Keratinocyte (primary cell): ENCODE results near the gene ZNF778. TPM values are rescaled to one million over a fixed set of nuclear protein-coding genes. Genes with fewer than 3 reads are reported as not detected.

ENCODE experiments used
- DNase-seq: peaks from one replicate; pipeline ENCODE4 v3.0.0-alpha.2; 2011; ENCODE audit warnings: low read depth, missing footprints, low spot score
- FAIRE-seq: peaks from 2 replicates; lab custom pipeline; 2011; peaks lifted over from hg19 to GRCh38; lab: Jason Lieb, UNC
- H2AFZ ChIP-seq: 2 replicates; pipeline ENCODE4 v1.6.0; 2012; ENCODE audit warnings: low read length, control low read depth, inconsistent platforms; ENCODE audit not compliant: control insufficient read depth
- H3K27ac ChIP-seq: 2 replicates; pipeline ENCODE4 v1.5.1; 2011; ENCODE audit warnings: low read length; ENCODE audit not compliant: control insufficient read depth, insufficient read depth
- H3K27me3 ChIP-seq: 3 replicates; pipeline ENCODE4 v1.6.0; 2011; ENCODE audit warnings: low read length; ENCODE audit not compliant: control insufficient read depth, insufficient read depth; ENCODE audit errors: extremely low read depth
- H3K36me3 ChIP-seq, 2 experiments: 2 replicates in 1 of 2; 3 replicates in 1 of 2; pipeline ENCODE4 v1.5.1; 2011; ENCODE audit warnings: low read length in 2 of 2, mild to moderate bottlenecking in 1 of 2; ENCODE audit not compliant: control insufficient read depth in 2 of 2, insufficient read depth in 2 of 2; ENCODE audit errors: extremely low read depth in 1 of 2
- H3K4me1 ChIP-seq: 3 replicates; pipeline ENCODE4 v1.5.1; 2011; ENCODE audit warnings: low read length; ENCODE audit not compliant: control insufficient read depth, insufficient read depth; ENCODE audit errors: extremely low read depth
- H3K4me2 ChIP-seq: 3 replicates; pipeline ENCODE4 v1.6.0; 2011; ENCODE audit warnings: low read depth, low read length; ENCODE audit not compliant: control insufficient read depth, insufficient read depth; ENCODE audit errors: extremely low read depth
- H3K4me3 ChIP-seq, 3 experiments: fragments of 200-600 bp in 1 of 3; sonication (generic) in 1 of 3; 2 replicates in 2 of 3; 3 replicates in 1 of 3; pipeline ENCODE4 v1.5.1; 2011 to 2016; ENCODE audit warnings: low read length in 3 of 3, mild to moderate bottlenecking in 3 of 3, control low read depth in 2 of 3, inconsistent platforms in 1 of 3, low read depth in 1 of 3, mixed read lengths in 1 of 3, mixed run types in 1 of 3, moderate library complexity in 1 of 3; ENCODE audit not compliant: control insufficient read depth in 2 of 3, insufficient read depth in 2 of 3; ENCODE audit errors: extremely low read depth in 1 of 3
- H3K79me2 ChIP-seq: 2 replicates; pipeline ENCODE4 v1.6.0; 2012; ENCODE audit warnings: low read length; ENCODE audit not compliant: control insufficient read depth, insufficient read depth
- H3K9ac ChIP-seq: 3 replicates; pipeline ENCODE4 v1.6.0; 2011; ENCODE audit warnings: low read length; ENCODE audit not compliant: control insufficient read depth, insufficient read depth; ENCODE audit errors: extremely low read depth
- H3K9me1 ChIP-seq: 3 replicates; pipeline ENCODE4 v1.6.0; 2011; ENCODE audit warnings: low read length; ENCODE audit not compliant: control insufficient read depth, insufficient read depth; ENCODE audit errors: extremely low read depth
- H3K9me3 ChIP-seq: 2 replicates; pipeline ENCODE4 v1.5.1; 2012; ENCODE audit warnings: low read depth, low read length; ENCODE audit not compliant: control insufficient read depth
- H4K20me1 ChIP-seq: 3 replicates; pipeline ENCODE4 v1.6.0; 2011; ENCODE audit warnings: low read length; ENCODE audit not compliant: control insufficient read depth, insufficient read depth; ENCODE audit errors: extremely low read depth
- EZH2 ChIP-seq: IDR thresholded peaks from one replicate; pipeline ENCODE4 v1.6.1; 2012; ENCODE audit warnings: inconsistent platforms, mild to moderate bottlenecking, low read length, moderate library complexity
- dilution Hi-C: fragments of 300-500 bp; cut with MboI; formaldehyde crosslinking; loops from one replicate; pipeline ENCODE4 v1.7.0; 2020; ENCODE audit warnings: low sequenced_read_pairs; ENCODE audit not compliant: extremely low pct_ligation_motif_present
- polyA plus RNA-seq, 5 experiments: library from polyadenylated mRNA; depleted of rRNA in 3 of 5; stranded (reverse) in 3 of 5; stranded (forward) in 1 of 5; unstranded in 1 of 5; fragments of >200 nt; gene quantifications; 1 replicate in 1 of 5; 2 replicates in 3 of 5; 3 replicates in 1 of 5; pipeline versions ENCODE4 v1.2.1 to v1.2.3, GENCODE V29; 2011 to 2012; ENCODE audit warnings: missing spikeins in 2 of 5, low read depth in 1 of 5, low replicate concordance in 1 of 5
- TF ChIP-seq, protein P1 (sequence below), 3 experiments: IDR thresholded peaks in 1 of 3; conservative IDR thresholded peaks in 1 of 3; optimal IDR thresholded peaks in 1 of 3; 2 replicates in 2 of 3; 3 replicates in 1 of 3; pipeline versions ENCODE3 to v1.5.1; 2011; ENCODE audit warnings: low read length in 3 of 3, mild to moderate bottlenecking in 3 of 3, moderate library complexity in 2 of 3, control low read depth in 1 of 3, inconsistent platforms in 1 of 3; ENCODE audit not compliant: insufficient read depth in 2 of 3; ENCODE audit errors: extremely low read depth in 1 of 3

ZNF778 gene
- polyA plus RNA-seq, 1 donor (not counting 4 experiments of a cell fraction or from before 2014, with no cell fraction given) = 6.2 TPM

DNA sequence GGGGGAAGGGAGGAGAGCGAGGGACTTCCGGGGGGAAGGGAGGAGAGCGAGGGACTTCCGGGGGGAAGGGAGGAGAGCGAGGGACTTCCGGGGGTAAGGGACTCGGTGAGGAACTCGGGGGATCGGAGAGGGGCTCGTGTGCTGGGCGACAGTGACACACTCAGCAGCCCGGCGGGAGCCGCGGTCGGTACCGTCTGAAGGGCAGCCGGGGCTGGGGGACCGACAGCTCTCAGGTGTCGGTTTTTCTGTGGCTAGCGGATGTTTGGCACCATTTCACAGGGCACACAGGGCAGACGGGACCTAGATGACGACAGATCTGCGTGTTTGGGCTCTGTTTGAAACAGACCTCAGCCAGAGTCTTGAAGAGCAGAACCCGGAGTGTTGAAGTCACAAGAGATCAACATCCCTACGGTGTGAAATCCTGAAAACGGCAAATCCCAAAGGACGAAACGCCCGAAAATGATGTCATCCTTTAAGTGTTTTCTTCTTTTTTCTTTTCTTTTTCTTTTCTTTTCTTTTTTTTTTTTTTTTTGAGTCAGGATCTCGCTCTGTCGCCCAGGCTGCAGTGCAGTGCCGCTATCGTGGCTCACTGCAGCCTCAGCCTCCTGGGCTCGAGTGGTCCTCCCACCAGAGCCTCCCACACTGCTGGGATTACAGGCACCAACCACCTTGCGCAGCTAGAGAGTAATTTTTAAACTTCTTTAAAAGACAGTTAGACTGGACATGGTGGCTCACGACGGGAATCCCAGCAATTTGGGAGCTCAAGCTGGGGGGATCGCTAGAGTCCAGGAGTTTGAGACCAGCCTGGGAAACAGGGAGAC, 23.9 kb downstream of the ZNF778 start:
- FAIRE-seq = no peak
- H3K27ac ChIP-seq = peak overlapping the region; percentile 96
- H2AFZ ChIP-seq = peak overlapping the region; percentile 87

GRCh38 chr16:89242795-89243200, 25.3 kb downstream of the ZNF778 start:
- DNase-seq (no peak), FAIRE-seq (no peak)
- Histone ChIP-seq H4K20me1 (no peaks in the 10 kb centered on the region), H3K9me3 (no peaks in the 10 kb centered on the region), H3K79me2 (peaks cover 7% of the 10 kb centered on the region), H3K27me3 (no peaks in the 10 kb centered on the region), H2AFZ (no peak overlapping the region), H3K4me3 (no peak overlapping the region), H3K4me1 (no peaks in the 10 kb centered on the region), H3K36me3 (no peaks in the 10 kb centered on the region), H3K4me2 (no peak overlapping the region), H3K9me1 (no peaks in the 10 kb centered on the region), H3K9ac (no peak overlapping the region), H3K27ac (no peak overlapping the region)
- dilution Hi-C loops = no loop called here
- TF ChIP-seq, protein P1, sequence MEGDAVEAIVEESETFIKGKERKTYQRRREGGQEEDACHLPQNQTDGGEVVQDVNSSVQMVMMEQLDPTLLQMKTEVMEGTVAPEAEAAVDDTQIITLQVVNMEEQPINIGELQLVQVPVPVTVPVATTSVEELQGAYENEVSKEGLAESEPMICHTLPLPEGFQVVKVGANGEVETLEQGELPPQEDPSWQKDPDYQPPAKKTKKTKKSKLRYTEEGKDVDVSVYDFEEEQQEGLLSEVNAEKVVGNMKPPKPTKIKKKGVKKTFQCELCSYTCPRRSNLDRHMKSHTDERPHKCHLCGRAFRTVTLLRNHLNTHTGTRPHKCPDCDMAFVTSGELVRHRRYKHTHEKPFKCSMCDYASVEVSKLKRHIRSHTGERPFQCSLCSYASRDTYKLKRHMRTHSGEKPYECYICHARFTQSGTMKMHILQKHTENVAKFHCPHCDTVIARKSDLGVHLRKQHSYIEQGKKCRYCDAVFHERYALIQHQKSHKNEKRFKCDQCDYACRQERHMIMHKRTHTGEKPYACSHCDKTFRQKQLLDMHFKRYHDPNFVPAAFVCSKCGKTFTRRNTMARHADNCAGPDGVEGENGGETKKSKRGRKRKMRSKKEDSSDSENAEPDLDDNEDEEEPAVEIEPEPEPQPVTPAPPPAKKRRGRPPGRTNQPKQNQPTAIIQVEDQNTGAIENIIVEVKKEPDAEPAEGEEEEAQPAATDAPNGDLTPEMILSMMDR (optimal IDR thresholded peaks at IDR 0.05 in 1 of 3, IDR thresholded peaks at IDR 0.05 in 1 of 3, conservative IDR thresholded peaks at IDR 0.05 in 1 of 3; ENCODE audit: extremely low read depth in 1 of 3, insufficient read depth in 2 of 3, low read length in 3 of 3) = no peak
- TF ChIP-seq EZH2 = no peak

More for the DNA sequence above, 23.9 kb downstream of the ZNF778 start:
- no peaks in the 10 kb centered on the region for H3K4me1 ChIP-seq
- H4K20me1 ChIP-seq = no peaks in the 10 kb centered on the region
- no peaks in the 10 kb centered on the region for H3K27me3 ChIP-seq
- H3K9me1 ChIP-seq = no peaks in the 10 kb centered on the region
- peak overlapping the region; percentile 62 to 96 (median 95) for H3K4me3 ChIP-seq
- H3K9me3 ChIP-seq = no peaks in the 10 kb centered on the region
- no peak for DNase-seq
- peak overlapping the region; percentile 99 for H3K9ac ChIP-seq
- peak overlapping the region; percentile 93 for H3K4me2 ChIP-seq
- H3K36me3 ChIP-seq = no peaks in the 10 kb centered on the region
- TF ChIP-seq EZH2 = no peak
- TF ChIP-seq, protein P1 (optimal IDR thresholded peaks at IDR 0.05 in 1 of 3, IDR thresholded peaks at IDR 0.05 in 1 of 3, conservative IDR thresholded peaks at IDR 0.05 in 1 of 3; ENCODE audit: extremely low read depth in 1 of 3, insufficient read depth in 2 of 3, low read length in 3 of 3) = no peak
- dilution Hi-C loops = no loop called here
- peaks cover 7% of the 10 kb centered on the region for H3K79me2 ChIP-seq
